A549 (cell line): ENCODE data around the gene TRIOBP. TPM values are rescaled to one million over a fixed set of nuclear protein-coding genes. Genes with fewer than 3 reads are reported as not detected.

Source experiments
- ATAC-seq, 2 experiments: fragments of 200-7000 bp in 1 of 2; fragments of >200 bp in 1 of 2; cut with Nextera tagmentation in 1 of 2; cut with Tn5 transposase in 1 of 2; 3 replicates each; pipeline versions ENCODE4 v1.8.0 to v1.9.1; 2018 to 2020; ENCODE audit warnings: mild to moderate bottlenecking in 1 of 2, moderate library complexity in 1 of 2
- CTCF ChIA-PET: fragments of 300-600 bp; sonication (Branson Sonifier 250); formaldehyde crosslinking; extraction: SDS; loops from one replicate; lab custom pipeline; 2021; ENCODE audit warnings: antibody characterized with exemption, inconsistent platforms; lab: Yijun Ruan, JAX
- POLR2A ChIA-PET: fragments of 350-600 bp; formaldehyde crosslinking; extraction: SDS; loops from one replicate; lab custom pipeline; 2021; ENCODE audit warnings: antibody characterized with exemption, inconsistent platforms; lab: Yijun Ruan, JAX
- DNase-seq, 2 experiments: peaks; one replicate each; pipeline versions ENCODE4 v3.0.0 to v3.0.0-alpha.2; 2011 to 2016; ENCODE audit warnings: low read depth in 1 of 2, low spot score in 1 of 2
- FAIRE-seq: peaks from 2 replicates; lab custom pipeline; 2011; peaks lifted over from hg19 to GRCh38; lab: Jason Lieb, UNC
- H3K27ac ChIP-seq, 2 experiments: fragments of >200 bp; sonication (Bioruptor Twin); formaldehyde crosslinking; 3 replicates each; pipeline ENCODE4 v1.5.1; 2016 to 2017
- H3K4me1 ChIP-seq: fragments of >200 bp; sonication (Bioruptor Twin); formaldehyde crosslinking; 3 replicates; pipeline ENCODE4 v1.6.1; 2016
- H3K4me2 ChIP-seq: fragments of >200 bp; sonication (Bioruptor Twin); formaldehyde crosslinking; 3 replicates; pipeline ENCODE4 v1.6.1; 2016
- H3K4me3 ChIP-seq: fragments of >200 bp; sonication (Bioruptor Twin); formaldehyde crosslinking; 3 replicates; pipeline ENCODE4 v1.5.1; 2016
- H3K9me3 ChIP-seq: fragments of >200 bp; sonication (Bioruptor Twin); formaldehyde crosslinking; 3 replicates; pipeline ENCODE4 v1.6.1; 2016
- ATOH8 ChIP-seq: fragments of 250-450 bp; sonication (Bioruptor Pico); IDR thresholded peaks from 2 replicates; pipeline ENCODE4 v1.5.0; 2020; ENCODE audit warnings: low read depth, mild to moderate bottlenecking, moderate library complexity
- CTCF ChIP-seq: fragments of >200 bp; sonication (Bioruptor Twin); formaldehyde crosslinking; IDR thresholded peaks from 3 replicates; pipeline ENCODE4 v1.5.1; 2016
- EHF ChIP-seq: fragments of 250-450 bp; sonication (Bioruptor Pico); IDR thresholded peaks from 2 replicates; pipeline ENCODE4 v1.5.0; 2020; ENCODE audit warnings: mild to moderate bottlenecking
- FOSB ChIP-seq: fragments of 250-450 bp; sonication (Bioruptor Pico); IDR thresholded peaks from 2 replicates; pipeline ENCODE4 v1.5.0; 2020; ENCODE audit warnings: mild to moderate bottlenecking, moderate library complexity
- FOSL2 ChIP-seq, 2 experiments: fragments of 450-650 bp in 1 of 2; fragments of >200 bp in 1 of 2; sonication (Bioruptor Twin) in 1 of 2; formaldehyde crosslinking; IDR thresholded peaks; 2 replicates each; pipeline versions ENCODE4 v1.5.0 to v1.6.1; 2016 to 2020; ENCODE audit warnings: mild to moderate bottlenecking in 1 of 2, moderate library complexity in 1 of 2
- GATA3 ChIP-seq: IDR thresholded peaks from 2 replicates; pipeline ENCODE4 v1.6.1; 2012; ENCODE audit warnings: borderline replicate concordance
- HES2 ChIP-seq: fragments of >200 bp; sonication (Bioruptor Twin); formaldehyde crosslinking; IDR thresholded peaks from 2 replicates; pipeline ENCODE4 v1.6.1; 2016
- HEYL ChIP-seq: fragments of 250-450 bp; sonication (Bioruptor Pico); IDR thresholded peaks from 2 replicates; pipeline ENCODE4 v1.8.0; 2021; ENCODE audit warnings: mild to moderate bottlenecking, moderate library complexity
- HMGXB4 ChIP-seq: fragments of 250-450 bp; sonication (Bioruptor Pico); IDR thresholded peaks from 2 replicates; pipeline ENCODE4 v1.5.0; 2021; ENCODE audit warnings: mild to moderate bottlenecking, moderate library complexity, borderline replicate concordance
- HOXB13 ChIP-seq: fragments of 250-450 bp; sonication (Bioruptor Pico); IDR thresholded peaks from 2 replicates; pipeline ENCODE4 v1.5.0; 2020; ENCODE audit warnings: low read depth, mild to moderate bottlenecking, moderate library complexity
- JUN ChIP-seq, 2 experiments: fragments of >200 bp; sonication (Bioruptor Twin); formaldehyde crosslinking; IDR thresholded peaks; 2 replicates in 1 of 2; 3 replicates in 1 of 2; pipeline ENCODE4 v1.6.1; 2016 to 2017
- KDM5A ChIP-seq: fragments of 200-600 bp; sonication (generic); IDR thresholded peaks from 2 replicates; pipeline ENCODE4 v1.6.1; 2016; ENCODE audit warnings: antibody characterized with exemption, mild to moderate bottlenecking
- MAFK ChIP-seq: fragments of 450-650 bp; IDR thresholded peaks from 2 replicates; pipeline ENCODE4 v1.6.1; 2014; ENCODE audit not compliant: partially characterized antibody
- MAX ChIP-seq: IDR thresholded peaks from 2 replicates; pipeline ENCODE4 v1.6.1; 2012
- NR3C1 ChIP-seq: fragments of >200 bp; sonication (Bioruptor Twin); formaldehyde crosslinking; IDR thresholded peaks from 3 replicates; pipeline ENCODE4 v1.6.1; 2017
- POLR2A ChIP-seq: IDR thresholded peaks from 2 replicates; pipeline ENCODE4 v1.6.1; 2012; ENCODE audit warnings: mild to moderate bottlenecking, low read length
- POLR2AphosphoS2 ChIP-seq: conservative IDR thresholded peaks from 2 replicates; pipeline ENCODE4 v1.6.1; 2012; ENCODE audit warnings: low read length, improper control_type of control experiment, inconsistent platforms
- RARB ChIP-seq: fragments of 250-450 bp; sonication (Bioruptor Pico); IDR thresholded peaks from 2 replicates; pipeline ENCODE4 v1.8.0; 2021; ENCODE audit warnings: mild to moderate bottlenecking, moderate library complexity
- RNF2 ChIP-seq: fragments of 200-600 bp; sonication (generic); IDR thresholded peaks from 2 replicates; pipeline ENCODE4 v1.6.1; 2016; ENCODE audit warnings: low read depth, mild to moderate bottlenecking, antibody characterized with exemption, moderate library complexity, borderline replicate concordance
- USF2 ChIP-seq: fragments of 450-650 bp; IDR thresholded peaks from 2 replicates; pipeline ENCODE4 v1.6.1; 2014; ENCODE audit warnings: antibody characterized with exemption
- ZC3H11A ChIP-seq: fragments of 450-650 bp; IDR thresholded peaks from 2 replicates; pipeline ENCODE4 v1.6.1; 2014; ENCODE audit warnings: antibody characterized with exemption, mild to moderate bottlenecking
- ZFP36 ChIP-seq: fragments of 450-650 bp; IDR thresholded peaks from 2 replicates; pipeline ENCODE4 v1.6.1; 2014; ENCODE audit warnings: borderline replicate concordance; ENCODE audit not compliant: partially characterized antibody
- ZSCAN20 ChIP-seq: fragments of 250-450 bp; sonication (Bioruptor Pico); IDR thresholded peaks from 2 replicates; pipeline ENCODE4 v1.8.0; 2022; ENCODE audit warnings: mild to moderate bottlenecking, moderate library complexity
- WGBS: methylation state at CpG from one replicate; pipeline ENCODE4 v1.1.6; 2017; ENCODE audit errors: missing lambda C conversion rate; 5-methylcytosine and 5-hydroxymethylcytosine counted together
- polyA plus RNA-seq, 4 experiments: library from polyadenylated mRNA; depleted of rRNA in 3 of 4; stranded (reverse); fragments of >200 nt; fragmentation: RNase III in 1 of 4; extraction: RNeasy Plus Mini Kit Qiagen cat#74134 plus additional on column Dnase treatment in 1 of 4; gene quantifications; 2 replicates in 3 of 4; 3 replicates in 1 of 4; pipeline ENCODE4 v1.2.3, GENCODE V29; 2011 to 2017

Gene TRIOBP
- polyA plus RNA-seq, 2 of the 4 experiments (the other 2 are of a cell fraction), result 15.7 to 26.0 TPM

- TF ChIP-seq ZSCAN20 (CRISPR knock-in tag) (no peak), HOXB13 (CRISPR knock-in tag) (no peak), RARB (CRISPR knock-in tag) (no peak), POLR2A (no peak)
Observed at GRCh38 chr22:37679670-37680069, 17.2 kb upstream of the TRIOBP start (continued).

- FAIRE-seq (no peak), DNase-seq (no peak), ATAC-seq (no peak)
- ChIA-PET CTCF (interaction anchor here (0.8 to 15.2 kb wide), 12 partner anchors 13 to 146 kb away, joined by 3 to 152 read pairs (median 8); partner anchors contain the start of gene PDXP), POLR2A (interaction anchor here (1.5 kb wide), 1 partner anchor 22 kb away, joined by 4 read pairs; the partner anchor contains the start of gene PDXP)
- Histone ChIP-seq H3K27ac (peak overlapping the region in 1 of 2 experiments; percentile 77; a peak in 4 of 6 replicates), H3K4me2 (no peak overlapping the region; the same call in 2 of the 3 replicates), H3K4me1 (peaks cover 29% of the 10 kb centered on the region), H3K9me3 (no peaks in the 10 kb centered on the region), H3K4me3 (no peak overlapping the region)
- TF ChIP-seq USF2 (no peak), GATA3 (no peak; the same call in 1 of the 2 replicates), RARB (CRISPR knock-in tag) (no peak), HES2 (no peak), JUN (IDR thresholded peaks at IDR 0.05) (0 out of 5 replicates have a peak, but pooled peaks of 1 of the 2 experiments have one; percentile 14), NR3C1 (no peak)
- WGBS, result 82% methylated on average over 6 of the region's 7 CpGs
Observed at GRCh38 chr22:37680191-37680851, 16.5 kb upstream of the TRIOBP start.

GRCh38 chr22:37681001-37681424 is 15.8 kb upstream of the TRIOBP start:
- Histone ChIP-seq H3K9me3 (no peaks in the 10 kb centered on the region), H3K4me3 (no peak overlapping the region), H3K4me1 (peaks cover 29% of the 10 kb centered on the region), H3K4me2 (peak overlapping the region; percentile 33), H3K27ac (peak overlapping the region; percentile 42 to 77)
- CTCF ChIA-PET, result interaction anchor here (0.5 to 15.2 kb wide), 29 partner anchors 10 to 145 kb away, joined by 3 to 152 read pairs (median 4); partner anchors contain the start of genes PDXP and TRIOBP
- ATAC-seq (no peak; a peak in 2 of 6 replicates), FAIRE-seq (no peak), DNase-seq (no peak)
- WGBS, result no CpG with 5 or more reads among the region's 2 CpGs
- no peak for TF ChIP-seq KDM5A
- no peak for TF ChIP-seq HES2
- TF ChIP-seq NR3C1, result no peak
- no peak for TF ChIP-seq MAX
- no peak for TF ChIP-seq FOSB (CRISPR knock-in tag)
- TF ChIP-seq ZC3H11A, result no peak
- no peak for TF ChIP-seq HEYL
- TF ChIP-seq RNF2, result no peak
- POLR2A ChIA-PET, result interaction anchor here (1.5 to 1.8 kb wide), 2 partner anchors 22 to 38 kb away, joined by 4 to 9 read pairs; partner anchors contain the start of gene PDXP

- Histone ChIP-seq H3K4me2 (peak overlapping the region; percentile 33), H3K4me1 (peaks cover 29% of the 10 kb centered on the region), H3K4me3 (no peak overlapping the region), H3K9me3 (no peaks in the 10 kb centered on the region), H3K27ac (peak overlapping the region; percentile 42 to 77)
- no peak for FAIRE-seq
- peak in 1 of 2 experiments; percentile 80 for DNase-seq
- peak; percentile 62 to 73 for ATAC-seq
- ChIA-PET POLR2A (interaction anchor here (1.5 to 1.8 kb wide), 2 partner anchors 23 to 39 kb away, joined by 4 to 9 read pairs; partner anchors contain the start of gene PDXP), CTCF (interaction anchor here (0.5 to 15.2 kb wide), 34 partner anchors 9 to 144 kb away, joined by 3 to 152 read pairs (median 4); partner anchors contain the start of genes PDXP and TRIOBP)
- 4% methylated on average over 3 of the region's 6 CpGs for WGBS
- TF ChIP-seq FOSL2 (IDR thresholded peaks at IDR 0.05), result no peak
- no peak for TF ChIP-seq FOSL2 (CRISPR knock-in tag; IDR thresholded peaks at IDR 0.05)
- TF ChIP-seq HOXB13 (CRISPR knock-in tag), result no peak
- TF ChIP-seq MAFK, result no peak
- TF ChIP-seq POLR2AphosphoS2, result no peak
- no peak for TF ChIP-seq HMGXB4 (CRISPR knock-in tag)
- TF ChIP-seq ATOH8 (CRISPR knock-in tag), result no peak
- TF ChIP-seq CTCF, result peak; percentile 73
- peak; percentile 23 for TF ChIP-seq ZFP36
- no peak for TF ChIP-seq EHF
Observed at GRCh38 chr22:37681556-37682049, 15.2 kb upstream of the TRIOBP start.
